BLaER1 treated with 17β-estradiol and CSF1 and Interleukin-3, amounts not matched to agents 10 nM and 100 nM (cell line): Measurements from ENCODE around the gene CENPM.

Experiments
- H3K27ac ChIP-seq, 11 experiments: shearing (Covaris generic); formaldehyde crosslinking; 2 replicates each; pipeline ENCODE4 v1.8.1; 2022
- H3K27me3 ChIP-seq, 11 experiments: shearing (Covaris generic); formaldehyde crosslinking; 2 replicates each; pipeline ENCODE4 v1.8.1; 2022
- H3K36me3 ChIP-seq, 11 experiments: shearing (Covaris generic); formaldehyde crosslinking; 2 replicates each; pipeline ENCODE4 v1.8.1; 2022
- H3K4me1 ChIP-seq, 10 experiments: shearing (Covaris generic); formaldehyde crosslinking; 2 replicates each; pipeline ENCODE4 v1.8.1; 2022
- H3K4me2 ChIP-seq, 11 experiments: shearing (Covaris generic); formaldehyde crosslinking; 2 replicates each; pipeline ENCODE4 v1.8.1; 2022
- H3K4me3 ChIP-seq, 10 experiments: shearing (Covaris generic); formaldehyde crosslinking; 2 replicates each; pipeline ENCODE4 v1.8.1; 2022
- H3K9ac ChIP-seq, 11 experiments: shearing (Covaris generic); formaldehyde crosslinking; 2 replicates each; pipeline ENCODE4 v1.8.1; 2022
- H3K9me3 ChIP-seq, 11 experiments: shearing (Covaris generic); formaldehyde crosslinking; replicated peaks in 1 of 11; 2 replicates each; pipeline ENCODE4 v1.8.1; 2022
- H4K20me1 ChIP-seq, 11 experiments: shearing (Covaris generic); formaldehyde crosslinking; 2 replicates each; pipeline ENCODE4 v1.8.1; 2022
- Cebpa-rat ChIP-seq, 11 experiments: shearing (Covaris generic); IDR thresholded peaks; 2 replicates each; pipeline ENCODE4 v1.8.1; 2022

CENPM gene, protein sequence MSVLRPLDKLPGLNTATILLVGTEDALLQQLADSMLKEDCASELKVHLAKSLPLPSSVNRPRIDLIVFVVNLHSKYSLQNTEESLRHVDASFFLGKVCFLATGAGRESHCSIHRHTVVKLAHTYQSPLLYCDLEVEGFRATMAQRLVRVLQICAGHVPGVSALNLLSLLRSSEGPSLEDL

DNA sequence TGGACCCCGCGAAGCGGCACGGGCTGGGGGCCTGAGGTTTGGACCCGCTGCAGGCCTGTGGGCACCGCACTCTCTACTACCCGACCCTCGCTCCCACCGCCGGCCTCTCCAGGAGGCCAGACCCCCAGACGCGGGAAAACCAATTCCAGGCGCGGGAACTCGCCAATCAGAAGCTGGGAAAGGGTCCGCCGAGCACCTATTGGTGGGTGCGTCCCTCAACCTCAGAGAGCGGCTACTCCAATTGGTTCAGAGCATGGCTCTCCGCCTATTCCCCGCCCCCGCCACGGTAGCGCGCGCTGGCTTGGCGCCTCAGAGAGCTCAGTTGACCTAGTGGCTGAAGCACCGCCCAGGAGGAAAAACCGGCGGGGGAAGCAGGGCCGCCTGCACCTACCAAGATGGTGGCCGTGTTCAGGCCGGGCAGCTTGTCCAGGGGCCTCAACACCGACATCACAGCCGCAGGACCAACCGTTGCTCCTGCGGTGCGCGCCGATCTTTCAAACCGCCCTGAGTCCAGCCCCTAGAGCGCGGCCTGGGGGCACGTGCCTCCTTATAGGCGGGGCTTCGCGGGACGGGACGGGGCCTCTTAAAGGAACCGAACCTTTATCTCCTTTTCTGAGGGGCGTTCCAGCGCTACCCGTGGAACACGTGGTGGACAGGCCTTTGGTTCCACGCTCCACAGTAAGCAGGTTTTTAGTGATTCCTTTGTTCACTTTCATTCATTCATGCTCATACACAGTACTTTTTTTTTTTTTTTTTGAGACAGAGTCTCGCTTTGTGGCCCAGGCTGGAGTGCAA lies at the start of gene CENPM:
TSS of gene CENPM (minus strand) at position 524 of the 795 bp plus-strand sequence. CDS start at position 448, 76 bp downstream.
- Histone ChIP-seq H3K27ac (peak within 1 kb of the TSS in 9 of 11 experiments; percentile 59 to 89 (median 88); a peak in 18 of 22 replicates), H3K4me2 (peak within 1 kb of the TSS; percentile 88 to 99 (median 96)), H3K4me1 (peaks cover 43 to 86% (median 81%) of the 10 kb centered on the region in 10 experiments), H4K20me1 (peaks cover 0 to 16% (median 3%) of the 10 kb centered on the region in 11 experiments; a peak in 7 of 22 replicates), H3K27me3 (no peaks in the 10 kb centered on the region), H3K36me3 (peaks cover 0 to 36% (median 31%) of the 10 kb centered on the region in 11 experiments; a peak in 15 of 22 replicates), H3K9me3 (no peaks in the 10 kb centered on the region), H3K9ac (peak within 1 kb of the TSS; percentile 47 to 91 (median 88); a peak in 21 of 22 replicates), H3K4me3 (peak within 1 kb of the TSS; percentile 68 to 93 (median 84))
- no peak for TF ChIP-seq Cebpa-rat (IDR thresholded peaks at IDR 0.05)

DNA sequence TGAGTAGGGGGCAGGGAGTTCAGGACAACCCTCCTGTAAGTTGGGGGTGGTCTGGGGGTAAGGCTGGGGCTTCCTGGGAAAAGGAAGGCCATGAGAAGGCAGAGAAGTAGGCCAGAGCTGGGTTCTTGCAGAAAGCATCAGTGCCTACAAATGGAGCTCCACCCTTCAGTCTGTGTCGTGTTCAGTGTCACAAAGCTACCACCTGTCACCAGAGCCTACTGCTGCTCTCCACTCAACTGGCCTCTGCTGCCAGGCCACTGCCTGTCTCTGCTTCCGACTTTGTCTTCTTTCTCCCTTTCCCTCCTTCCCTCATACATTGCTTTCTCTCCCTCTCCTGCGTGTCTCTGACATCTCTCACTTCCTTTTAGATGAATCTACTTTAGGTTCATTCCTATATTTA lies 48.3 kb upstream of the CENPM start:
- Histone ChIP-seq H3K9ac (no peak overlapping the region), H3K4me2 (peak overlapping the region in 2 of 11 experiments; percentile 14 to 42; a peak in 3 of 22 replicates), H4K20me1 (no peaks in the 10 kb centered on the region), H3K36me3 (peaks cover 0 to 27% (median 0%) of the 10 kb centered on the region in 11 experiments; a peak in 6 of 22 replicates), H3K27me3 (no peaks in the 10 kb centered on the region), H3K9me3 (peaks cover 0 to 8% (median 5%) of the 10 kb centered on the region in 11 experiments; a peak in 10 of 22 replicates), H3K4me3 (no peak overlapping the region), H3K27ac (no peak overlapping the region), H3K4me1 (peaks cover 0 to 16% (median 8%) of the 10 kb centered on the region in 10 experiments; a peak in 7 of 20 replicates)
- TF ChIP-seq Cebpa-rat (IDR thresholded peaks at IDR 0.05): no peak

DNA sequence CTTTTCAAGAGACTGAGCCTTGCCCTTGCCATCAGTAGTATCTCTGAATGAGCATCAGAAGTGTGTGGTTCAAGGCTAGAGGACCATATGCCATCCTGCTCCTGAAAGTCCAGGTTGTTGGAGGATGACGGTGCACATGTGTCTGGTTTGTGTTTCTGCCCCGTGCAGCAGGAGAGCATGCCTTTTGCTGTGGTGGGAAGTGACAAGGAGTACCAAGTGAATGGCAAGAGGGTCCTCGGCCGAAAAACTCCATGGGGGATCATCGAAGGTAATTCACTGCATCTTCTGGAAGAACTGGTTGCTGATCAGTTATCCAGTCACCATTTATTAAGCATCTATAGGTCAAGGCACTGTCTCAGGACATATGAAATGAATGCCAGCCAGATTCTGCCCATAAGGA lies 45.5 kb upstream of the CENPM start:
- H3K4me2 ChIP-seq: no peak overlapping the region
- no peaks in the 10 kb centered on the region for H3K9me3 ChIP-seq
- H3K27me3 ChIP-seq: no peaks in the 10 kb centered on the region
- no peak for TF ChIP-seq Cebpa-rat (IDR thresholded peaks at IDR 0.05)
- H3K27ac ChIP-seq: no peak overlapping the region
- H4K20me1 ChIP-seq: no peaks in the 10 kb centered on the region
- no peak overlapping the region for H3K4me3 ChIP-seq
- H3K36me3 ChIP-seq: peaks cover 0 to 35% (median 0%) of the 10 kb centered on the region in 11 experiments; a peak in 7 of 22 replicates
- H3K9ac ChIP-seq: no peak overlapping the region
- peaks cover 0 to 16% (median 8%) of the 10 kb centered on the region in 10 experiments; a peak in 7 of 20 replicates for H3K4me1 ChIP-seq

DNA sequence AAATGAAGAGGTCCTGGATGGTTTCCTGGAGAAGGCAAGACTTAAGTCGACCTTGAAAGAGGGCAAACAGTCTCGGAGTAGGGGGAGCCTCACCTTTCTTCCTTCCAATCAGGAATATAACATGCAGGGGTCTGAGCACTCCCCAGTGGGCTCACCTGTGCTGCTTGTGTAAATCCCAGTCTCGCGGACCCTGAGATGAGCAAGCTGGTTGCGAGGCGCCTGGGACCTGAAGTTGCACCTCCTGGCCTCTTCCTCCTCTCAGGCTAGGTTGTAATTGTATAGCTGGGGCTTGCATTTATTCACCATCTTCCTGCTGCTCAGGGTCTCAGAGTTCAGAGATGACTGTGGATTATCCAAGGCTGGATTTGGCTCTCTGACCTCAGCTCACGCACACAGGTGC lies 44.2 kb upstream of the CENPM start:
- H3K4me2 ChIP-seq: no peak overlapping the region
- no peak overlapping the region for H3K27ac ChIP-seq
- no peak for TF ChIP-seq Cebpa-rat (IDR thresholded peaks at IDR 0.05)
- H3K4me3 ChIP-seq: no peak overlapping the region
- no peaks in the 10 kb centered on the region for H4K20me1 ChIP-seq
- peaks cover 0 to 39% (median 0%) of the 10 kb centered on the region in 11 experiments; a peak in 7 of 22 replicates for H3K36me3 ChIP-seq
- no peaks in the 10 kb centered on the region for H3K9me3 ChIP-seq
- H3K9ac ChIP-seq: no peak overlapping the region
- no peaks in the 10 kb centered on the region for H3K27me3 ChIP-seq
- H3K4me1 ChIP-seq: peaks cover 0 to 16% (median 8%) of the 10 kb centered on the region in 10 experiments; a peak in 7 of 20 replicates

DNA sequence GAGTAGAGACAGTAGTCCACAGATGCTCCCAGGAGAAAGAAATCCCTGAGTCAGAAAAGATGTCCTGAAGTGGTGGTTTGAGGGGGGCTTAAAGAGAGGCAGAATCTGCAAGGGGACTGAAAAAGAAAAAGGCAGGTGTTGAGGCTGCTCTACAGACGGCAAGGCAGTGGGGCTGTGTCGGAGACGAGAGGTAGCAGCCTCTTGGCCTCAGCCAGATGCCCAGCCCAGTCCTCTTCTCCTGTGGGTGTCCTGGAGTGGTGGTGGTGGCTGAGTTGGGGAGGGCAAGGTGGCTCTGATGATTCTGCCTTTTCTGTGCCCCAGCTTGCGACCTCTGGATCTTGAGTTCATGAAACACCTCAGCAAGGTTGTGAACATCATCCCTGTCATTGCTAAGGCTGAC lies 42.3 kb upstream of the CENPM start:
- Histone ChIP-seq H3K4me3 (no peak overlapping the region), H3K9ac (no peak overlapping the region), H3K9me3 (no peaks in the 10 kb centered on the region), H3K4me2 (no peak overlapping the region), H3K36me3 (peaks cover 0 to 43% (median 0%) of the 10 kb centered on the region in 11 experiments; a peak in 7 of 22 replicates), H3K4me1 (peaks cover 0 to under 1% (median 0%) of the 10 kb centered on the region in 10 experiments; a peak in 1 of 20 replicates), H4K20me1 (no peaks in the 10 kb centered on the region), H3K27me3 (no peaks in the 10 kb centered on the region), H3K27ac (no peak overlapping the region)
- no peak for TF ChIP-seq Cebpa-rat (IDR thresholded peaks at IDR 0.05)

DNA sequence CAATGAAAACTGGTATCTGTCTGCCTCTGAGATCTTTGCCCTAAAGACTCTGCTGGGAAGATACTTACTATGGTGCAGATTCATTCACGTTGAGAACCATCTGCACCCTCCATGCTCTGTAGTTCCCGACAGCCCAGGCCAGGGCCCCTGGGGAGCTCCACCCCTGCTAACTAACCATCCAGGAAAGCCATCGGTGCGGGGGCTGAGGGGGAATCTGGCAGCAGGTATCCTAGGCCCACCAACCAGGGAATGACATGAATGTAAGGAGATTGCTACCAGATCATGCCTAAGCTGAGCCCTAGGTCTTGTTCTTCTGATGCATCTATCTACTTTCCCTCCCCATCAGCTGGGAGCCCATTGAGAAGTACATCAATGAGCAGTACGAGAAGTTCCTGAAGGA lies 40.3 kb upstream of the CENPM start:
- Histone ChIP-seq H3K27ac (no peak overlapping the region), H3K4me3 (no peak overlapping the region), H3K9me3 (no peaks in the 10 kb centered on the region), H3K4me2 (no peak overlapping the region), H3K27me3 (no peaks in the 10 kb centered on the region), H3K4me1 (no peaks in the 10 kb centered on the region), H4K20me1 (no peaks in the 10 kb centered on the region), H3K9ac (no peak overlapping the region), H3K36me3 (peaks cover 0 to 36% (median 0%) of the 10 kb centered on the region in 11 experiments; a peak in 6 of 22 replicates)
- no peak for TF ChIP-seq Cebpa-rat (IDR thresholded peaks at IDR 0.05)

DNA sequence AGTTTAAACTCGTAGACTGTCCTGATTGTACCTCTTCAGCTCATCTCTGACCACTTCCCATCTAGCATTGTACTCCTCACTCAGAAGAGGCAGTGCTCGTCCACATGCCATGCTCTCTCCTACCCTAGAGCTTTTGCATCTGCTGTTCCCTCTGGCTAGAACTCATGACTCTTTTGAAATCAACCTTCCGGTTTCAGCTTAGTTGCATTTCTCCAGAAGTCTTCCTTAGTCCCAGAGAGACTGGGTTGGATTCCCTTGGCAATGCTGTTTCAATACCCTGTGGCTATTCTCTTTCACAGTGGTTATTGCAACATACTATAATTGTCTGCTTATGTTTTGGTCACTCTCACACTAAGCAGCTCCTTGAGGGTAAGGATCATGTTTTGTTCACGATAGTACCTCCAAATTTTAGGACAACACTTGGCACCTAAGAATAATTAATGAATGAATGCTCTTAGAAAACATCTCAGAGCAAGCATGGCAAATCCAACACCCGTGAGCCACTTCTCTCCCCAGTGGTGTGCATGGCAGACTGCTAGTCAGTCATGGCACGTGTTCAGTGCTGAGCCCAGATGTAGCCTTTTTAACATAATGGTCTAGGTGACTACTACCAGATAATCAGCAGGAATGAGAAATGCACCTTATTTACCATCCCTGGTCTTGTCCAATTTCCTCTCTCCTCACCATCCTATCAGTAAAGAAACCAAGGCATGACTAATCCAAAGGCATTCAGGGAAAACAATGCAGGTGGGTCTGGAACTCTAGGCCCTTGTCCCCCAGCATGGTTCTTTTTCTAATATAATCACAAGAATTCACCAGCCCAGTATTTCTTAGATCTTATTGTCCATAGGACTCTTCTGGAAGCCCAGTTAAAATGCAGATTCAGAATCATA lies 36.8 kb upstream of the CENPM start:
- no peak overlapping the region for H3K4me2 ChIP-seq
- no peaks in the 10 kb centered on the region for H4K20me1 ChIP-seq
- H3K36me3 ChIP-seq: peaks cover 0 to 19% (median 0%) of the 10 kb centered on the region in 11 experiments; a peak in 4 of 22 replicates
- H3K27ac ChIP-seq: no peak overlapping the region
- no peaks in the 10 kb centered on the region for H3K9me3 ChIP-seq
- TF ChIP-seq Cebpa-rat (IDR thresholded peaks at IDR 0.05): peak in 2 of 11 experiments; percentile 16 to 54; a peak in 2 of 22 replicates
- H3K9ac ChIP-seq: no peak overlapping the region
- no peaks in the 10 kb centered on the region for H3K27me3 ChIP-seq
- no peak overlapping the region for H3K4me3 ChIP-seq
- H3K4me1 ChIP-seq: 0 out of 20 replicates have a peak, but pooled peaks cover 0 to 5% (median 0%) of the 10 kb centered on the region in 10 experiments

DNA sequence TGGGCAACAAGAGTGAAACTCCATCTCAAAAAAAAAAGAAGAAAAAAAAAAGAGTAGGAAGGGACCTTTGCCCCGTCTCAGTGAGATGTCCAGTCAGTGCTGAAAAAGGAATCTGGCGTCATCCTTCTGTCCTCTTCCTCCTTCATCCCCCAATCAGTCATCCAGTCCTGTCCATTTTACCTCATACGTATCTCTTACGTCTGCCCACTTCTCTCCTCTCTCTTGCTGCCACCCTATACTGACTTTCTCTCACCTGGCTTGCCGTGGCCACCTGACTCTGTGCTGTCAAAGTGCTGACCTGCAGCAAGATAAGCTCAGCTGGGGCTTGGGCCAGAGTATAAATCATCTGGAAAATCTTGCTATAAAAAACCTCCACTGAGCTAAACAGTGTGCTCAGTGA lies 35.9 kb upstream of the CENPM start:
- Histone ChIP-seq H4K20me1 (no peaks in the 10 kb centered on the region), H3K4me1 (peaks cover 0 to 5% (median under 1%) of the 10 kb centered on the region in 10 experiments; a peak in 2 of 20 replicates), H3K27me3 (peaks cover 0 to 4% (median under 1%) of the 10 kb centered on the region in 11 experiments; a peak in 10 of 22 replicates), H3K36me3 (peaks cover 0 to 13% (median 0%) of the 10 kb centered on the region in 11 experiments; a peak in 4 of 22 replicates), H3K4me3 (no peak overlapping the region), H3K9ac (no peak overlapping the region), H3K4me2 (no peak overlapping the region), H3K27ac (no peak overlapping the region), H3K9me3 (no peaks in the 10 kb centered on the region)
- TF ChIP-seq Cebpa-rat (IDR thresholded peaks at IDR 0.05): no peak
